Activated CD4-positive, alpha-beta T cell treated with anti-CD3 and anti-CD28 coated beads, Interleukin-2, Interleukin-6, amounts not matched to agents 100 ng/mL and 50 ng/mL, durations not matched to agents 16 hours and 8 hours (primary cell): ENCODE results near the gene NOX3.
"Not testable (repeated sequence)": the region's sequence is repeated elsewhere in the genome, so short reads cannot be mapped to it uniquely, and the experiment has no call there.

Experiments
- DNase-seq: peaks from one replicate; pipeline ENCODE4 v3.0.0-alpha.2; 2020

The NOX3 gene

GRCh38 chr6:155466539-155466938 lies 10.9 kb upstream of the NOX3 start:
- DNase-seq = no peak

DNA sequence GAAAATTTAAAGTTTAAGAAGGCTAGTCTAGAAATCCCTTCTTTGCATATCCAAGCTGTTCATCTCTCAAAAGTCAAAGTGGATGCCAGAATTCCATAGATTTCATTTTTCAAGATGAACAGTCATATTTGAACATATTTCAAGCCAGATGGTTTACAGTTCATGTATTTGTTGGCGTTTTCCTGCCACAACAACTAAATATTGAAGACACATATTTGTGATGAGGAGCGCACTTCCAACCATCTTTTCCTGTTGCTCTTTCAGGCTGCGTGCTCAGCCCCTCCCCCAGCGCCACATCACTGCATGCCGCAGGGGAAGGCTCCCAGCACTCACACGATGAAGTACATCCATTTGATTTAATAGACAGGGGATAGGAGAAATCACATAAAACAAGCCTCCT lies 5.9 kb upstream of the NOX3 start:
- no peak for DNase-seq

GRCh38 chr6:155454471-155454870 lies 1.2 kb downstream of the NOX3 start:
- no peak for DNase-seq

GRCh38 chr6:155454008-155454407 lies 1.6 kb downstream of the NOX3 start:
- no peak for DNase-seq

GRCh38 chr6:155452576-155452975 lies 3.1 kb downstream of the NOX3 start:
- no peak for DNase-seq

DNA sequence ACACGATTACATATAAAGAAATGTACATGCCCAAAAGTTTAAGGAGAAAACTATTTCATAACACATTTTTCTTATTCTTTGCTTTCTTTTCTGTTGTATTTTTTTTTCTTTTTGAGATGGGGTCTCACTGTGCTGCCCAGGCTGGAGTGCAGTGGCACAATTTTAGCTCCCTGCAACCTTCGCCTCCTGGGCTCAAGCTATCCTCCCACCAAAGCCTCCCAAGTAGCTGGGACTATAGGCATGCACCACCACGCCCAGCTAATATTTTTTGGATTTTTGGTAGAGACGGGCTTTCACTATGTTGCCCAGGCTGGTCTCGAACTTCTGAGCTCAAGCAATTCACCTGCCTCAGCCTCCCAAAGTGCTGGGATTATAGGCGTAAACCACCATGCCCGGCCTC lies 4.1 kb downstream of the NOX3 start:
- not testable (repeated sequence) for DNase-seq

GRCh38 chr6:155450240-155450581 lies 5.4 kb downstream of the NOX3 start:
- DNase-seq = no peak

DNA sequence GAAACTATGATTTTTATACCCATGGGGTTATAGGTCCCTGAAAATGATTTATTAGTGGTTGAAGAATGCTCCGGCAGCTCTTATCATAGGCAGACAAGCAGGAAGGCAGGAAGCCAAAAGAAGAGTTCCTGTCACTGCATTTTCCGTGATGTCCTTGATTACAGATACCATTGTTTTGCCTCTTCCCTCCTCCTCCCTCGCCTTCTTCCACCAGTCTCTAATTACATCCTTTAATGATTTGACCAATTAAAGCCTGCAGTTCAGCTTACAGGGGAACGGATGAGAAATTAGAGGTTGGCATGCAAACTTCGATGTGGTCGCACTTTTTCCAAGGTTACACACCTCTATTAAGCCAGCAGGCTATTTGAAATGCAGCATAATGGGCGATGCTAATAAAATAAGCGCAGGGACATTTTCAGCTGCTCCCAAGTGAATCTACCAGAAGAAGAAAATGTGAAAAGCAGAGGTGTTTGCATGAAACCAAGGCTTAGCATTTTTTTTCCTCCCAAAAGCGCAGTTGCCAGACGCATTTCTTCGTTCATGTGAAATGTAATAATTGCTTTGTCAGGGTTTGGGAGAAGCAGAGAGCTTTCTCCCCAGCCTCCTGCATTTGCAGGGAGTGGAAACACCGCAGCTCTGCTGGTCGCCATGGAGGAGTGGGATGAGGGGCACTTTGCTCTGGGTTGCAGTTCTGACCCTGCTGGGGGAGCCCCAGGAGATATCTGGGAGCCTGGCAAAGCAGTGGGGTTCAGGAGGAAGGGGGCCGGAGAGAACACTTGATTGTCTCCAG lies 6.0 kb downstream of the NOX3 start:
- no peak for DNase-seq

DNA sequence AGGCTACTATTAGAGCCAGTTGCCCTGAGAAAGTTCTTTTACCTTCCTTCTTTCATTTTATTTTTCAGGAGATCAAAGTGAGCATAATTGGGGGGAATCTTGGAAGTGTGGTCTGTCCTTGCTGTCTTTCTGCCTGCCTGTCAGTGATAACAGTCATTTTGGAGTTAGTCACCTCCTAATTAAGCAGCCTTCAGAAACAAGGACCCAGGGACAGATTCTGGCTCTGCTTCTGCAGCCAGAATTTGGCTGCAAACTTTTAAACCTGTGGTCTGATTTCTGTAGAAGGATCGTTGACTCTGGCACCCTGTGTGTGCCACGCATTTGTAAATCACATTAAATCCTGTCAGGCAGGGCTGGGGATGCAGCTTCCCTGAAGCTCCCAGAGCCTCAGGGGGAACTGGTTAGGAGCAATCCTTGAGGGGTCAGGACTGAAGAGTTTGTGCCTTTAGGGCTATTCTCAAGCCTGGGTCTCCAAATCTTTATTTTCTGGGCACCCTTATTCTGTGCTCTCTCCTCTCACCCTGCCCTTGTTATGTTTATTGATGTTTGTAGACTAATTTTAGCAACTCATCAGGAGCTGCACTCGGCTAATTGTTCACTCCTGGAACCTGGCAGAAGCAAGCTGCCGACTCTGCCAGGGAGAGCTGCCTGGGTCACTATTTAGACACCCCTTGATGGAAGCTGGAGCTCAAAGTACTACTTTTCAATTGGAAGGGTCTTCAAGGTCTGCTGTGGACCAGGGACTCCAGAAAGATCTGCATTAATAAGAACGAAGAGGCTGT lies 6.8 kb downstream of the NOX3 start:
- DNase-seq = no peak

DNA sequence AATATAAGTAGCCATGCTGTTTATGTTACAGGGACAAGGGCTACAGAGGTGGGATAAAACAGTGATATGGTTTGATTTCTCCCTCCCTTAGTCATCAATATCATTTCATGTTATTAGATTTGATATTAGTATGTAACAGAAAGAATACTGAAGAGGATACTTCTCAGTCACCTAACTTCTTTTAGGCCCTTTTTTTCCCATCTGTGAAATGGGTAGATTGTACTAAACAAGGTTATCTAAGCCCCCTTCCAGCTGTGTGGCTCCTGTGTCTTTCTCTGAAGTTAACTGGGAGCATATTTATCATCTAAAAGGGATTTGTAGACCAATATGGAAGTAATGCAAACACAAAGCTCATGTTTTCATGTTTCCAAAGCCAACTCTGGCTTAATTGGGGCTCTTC lies 7.7 kb downstream of the NOX3 start:
- DNase-seq = no peak

GRCh38 chr6:155444952-155445903 lies 10.4 kb downstream of the NOX3 start:
- peak; percentile 34 for DNase-seq

GRCh38 chr6:155444120-155444917 lies 11.3 kb downstream of the NOX3 start:
- peak; percentile 15 for DNase-seq

DNA sequence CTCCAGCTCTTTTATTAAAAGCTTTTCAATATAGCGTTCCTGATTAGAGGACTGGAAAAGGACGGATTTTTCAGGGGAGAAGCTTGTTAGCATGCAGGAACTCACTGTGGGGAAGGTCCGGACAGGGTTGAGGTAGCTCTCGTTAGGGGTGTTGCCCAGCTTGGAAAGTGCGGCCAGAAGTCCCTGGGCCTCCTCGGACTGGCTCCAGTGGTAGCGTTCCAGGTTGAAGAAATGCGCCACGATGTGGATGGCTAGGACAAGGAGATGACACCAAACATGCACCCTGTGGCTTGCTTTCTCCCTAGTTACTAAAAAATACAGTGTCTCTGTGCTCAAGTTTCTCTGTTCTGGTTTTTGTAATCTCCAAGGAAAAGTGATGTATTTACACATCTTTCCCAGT lies 12.5 kb downstream of the NOX3 start:
- DNase-seq = no peak

- no peak for DNase-seq
Observed at GRCh38 chr6:155442562-155442961, 13.1 kb downstream of the NOX3 start.

- no peak for DNase-seq
Observed at GRCh38 chr6:155441112-155441465, 14.6 kb downstream of the NOX3 start.

- no peak for DNase-seq
Observed at GRCh38 chr6:155440398-155441111, 15.1 kb downstream of the NOX3 start.

GRCh38 chr6:155439376-155439775 lies 16.3 kb downstream of the NOX3 start:
- no peak for DNase-seq

DNA sequence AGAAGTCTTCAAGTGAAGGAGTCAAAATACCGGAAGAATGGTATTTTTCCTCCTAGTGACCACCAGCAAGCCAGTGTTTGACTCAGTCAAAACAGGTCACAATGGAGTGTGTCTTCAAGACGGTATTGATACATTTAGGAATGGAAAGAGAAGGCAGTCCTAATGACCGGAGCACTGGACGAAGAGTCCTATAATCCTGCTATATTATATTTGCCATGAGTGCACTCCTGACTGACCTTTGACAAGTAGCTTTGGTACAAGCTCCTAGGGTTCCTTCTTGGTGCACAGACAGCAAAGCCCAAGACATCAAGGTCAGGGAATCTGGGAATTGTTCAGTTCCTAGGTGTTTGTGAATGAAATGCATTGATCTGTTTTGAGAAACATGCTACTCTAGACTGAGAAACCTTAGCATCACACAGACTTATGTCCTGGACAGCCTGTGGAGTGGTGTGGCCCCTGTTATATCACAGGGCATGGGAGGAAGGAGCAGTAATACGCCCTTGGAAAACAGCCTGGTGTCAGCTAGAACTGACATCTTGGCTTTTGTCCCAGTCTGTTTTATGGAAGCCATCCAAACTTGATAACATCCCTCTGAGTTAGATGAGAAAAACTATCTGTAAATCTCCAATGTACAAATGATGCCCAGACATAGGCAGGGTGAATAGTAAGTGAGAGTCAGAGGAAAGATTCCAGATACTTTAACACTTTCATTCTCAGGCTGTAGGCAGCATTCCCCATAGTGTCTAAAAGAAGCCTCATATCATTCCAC lies 18.5 kb downstream of the NOX3 start:
- no peak for DNase-seq

GRCh38 chr6:155434829-155435423 lies 20.7 kb downstream of the NOX3 start:
- DNase-seq = no peak

- DNase-seq = no peak
Observed at GRCh38 chr6:155434096-155434495, 21.5 kb downstream of the NOX3 start.

DNA sequence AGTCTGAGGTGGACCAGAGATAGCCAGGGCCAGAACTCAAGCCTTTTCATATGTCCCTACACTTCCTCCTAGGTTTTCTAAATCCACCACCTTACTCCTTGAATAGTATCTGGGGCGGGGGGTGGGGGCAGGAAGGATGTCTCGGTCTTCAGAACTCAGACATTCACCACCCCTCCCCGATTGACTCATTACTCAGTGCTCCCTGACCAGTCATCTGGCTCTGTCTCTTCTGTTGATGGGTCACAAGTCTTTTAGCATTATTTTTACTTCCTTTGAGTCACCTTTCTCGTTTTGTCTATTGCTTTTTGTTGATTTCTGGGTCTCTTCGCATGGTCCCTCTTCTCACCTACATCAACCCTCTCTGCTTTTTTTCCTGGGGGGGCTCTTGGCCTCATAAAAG lies 23.3 kb downstream of the NOX3 start:
- DNase-seq = peak; percentile 55
